GM12892 (cell line): ENCODE results near the gene SMOC2.

ENCODE experiments used
- POLR2A ChIP-seq: IDR thresholded peaks from 2 replicates; pipeline ENCODE4 v1.6.1; 2011; ENCODE audit warnings: low read depth, low read length, control low read depth
- POLR2AphosphoS5 ChIP-seq: IDR thresholded peaks from 2 replicates; pipeline ENCODE4 v1.6.1; 2011; ENCODE audit warnings: low read depth, low read length, control low read depth

DNA sequence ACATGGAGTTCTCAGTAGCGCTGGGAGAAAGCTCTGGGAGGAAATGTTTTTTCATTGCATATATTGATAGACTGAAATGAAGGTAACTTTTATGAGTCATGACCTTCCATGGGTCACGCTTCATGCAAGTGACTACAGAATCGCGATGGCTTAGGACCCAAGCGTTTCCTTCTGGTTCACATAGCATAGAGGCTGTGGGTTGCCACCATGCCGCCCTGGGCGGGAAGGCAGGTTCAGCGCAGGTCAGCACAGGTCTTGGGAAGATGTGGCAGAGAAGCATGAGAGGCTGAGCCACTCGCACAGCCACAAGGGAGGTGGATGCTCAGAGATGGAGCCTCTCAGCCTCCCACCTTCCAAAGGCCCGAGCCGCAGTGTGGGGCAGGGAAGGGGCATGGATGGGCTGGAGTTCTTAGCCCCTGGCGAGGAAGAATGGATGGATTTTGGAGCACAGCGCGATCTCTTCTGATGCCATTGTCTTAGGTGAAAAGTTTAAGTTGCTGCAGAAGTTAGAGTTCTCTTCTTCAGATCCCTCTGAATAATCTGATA, 219.5 kb downstream of the SMOC2 start:
- TF ChIP-seq POLR2A (no peak), POLR2AphosphoS5 (no peak)
